Stimulated activated CD4-positive, alpha-beta T cell treated with anti-CD3 and anti-CD28 coated beads, Interleukin-4, amount 100 ng/mL, for 4 hours (primary cell): ENCODE data around the gene DLGAP1.
"Not testable (repeated sequence)": the region's sequence is repeated elsewhere in the genome, so short reads cannot be mapped to it uniquely, and the experiment has no call there.

ENCODE experiments used
- DNase-seq, 2 experiments: peaks; one replicate each; pipeline ENCODE4 v3.0.0-alpha.2; 2020

Gene DLGAP1

DNA sequence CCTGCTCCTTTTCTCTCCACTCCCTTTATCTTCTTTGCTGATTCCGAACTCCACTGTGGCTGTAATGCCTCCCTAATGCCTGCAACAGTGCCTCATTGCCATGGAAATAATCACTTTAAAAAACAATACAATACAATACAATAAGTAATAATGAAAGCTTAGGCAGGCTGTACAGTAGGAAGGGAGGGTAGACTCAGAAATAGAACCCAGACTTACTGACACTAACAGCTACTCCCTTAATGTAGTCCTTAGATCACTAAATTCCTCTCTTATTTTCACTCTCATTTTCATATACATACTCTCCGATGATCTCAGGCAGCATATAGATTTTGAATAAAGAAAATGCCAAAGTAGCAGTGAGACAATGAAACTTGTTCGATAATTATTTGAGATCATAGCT, 70.2 kb downstream of the DLGAP1 start:
- DNase-seq: no peak

DNA sequence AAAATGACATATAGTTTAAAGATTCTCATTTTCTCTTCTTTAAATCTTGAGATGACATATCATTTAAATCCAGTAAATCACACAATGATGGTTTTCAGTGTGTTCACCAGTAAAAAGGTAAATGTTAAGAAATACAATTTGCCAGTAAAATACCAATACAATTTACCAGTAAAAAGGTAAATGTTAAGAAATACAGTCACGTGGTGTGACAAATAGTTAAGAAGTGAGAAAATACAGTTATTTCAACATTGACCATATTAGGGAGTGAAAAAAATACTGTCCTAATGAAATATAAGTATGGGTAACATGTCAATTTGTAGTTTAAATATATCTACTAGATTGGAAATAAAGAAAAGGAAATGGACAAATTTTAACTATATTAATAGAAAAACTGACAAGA, 80.5 kb downstream of the DLGAP1 start:
- DNase-seq: no peak

DNA sequence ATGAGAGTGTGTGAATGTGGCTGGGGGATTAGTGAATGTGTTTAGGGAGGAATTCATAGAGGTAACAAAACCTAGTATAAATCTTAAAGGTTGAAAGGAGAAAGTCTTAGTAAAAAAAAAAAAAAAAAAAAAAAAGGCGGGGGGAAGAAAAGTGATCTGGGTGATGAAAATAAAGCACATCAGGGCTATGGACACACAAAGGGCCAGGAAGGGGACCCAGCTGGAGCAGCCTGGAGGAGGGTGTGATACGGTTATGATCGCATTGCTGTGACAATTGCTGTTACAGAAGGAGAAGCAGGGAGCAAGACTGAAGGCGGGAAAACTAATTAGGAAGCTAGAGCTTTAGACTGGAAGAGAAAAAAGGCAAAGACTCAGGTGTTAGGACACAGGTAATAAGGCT, 85.4 kb downstream of the DLGAP1 start:
- no peak for DNase-seq

DNA sequence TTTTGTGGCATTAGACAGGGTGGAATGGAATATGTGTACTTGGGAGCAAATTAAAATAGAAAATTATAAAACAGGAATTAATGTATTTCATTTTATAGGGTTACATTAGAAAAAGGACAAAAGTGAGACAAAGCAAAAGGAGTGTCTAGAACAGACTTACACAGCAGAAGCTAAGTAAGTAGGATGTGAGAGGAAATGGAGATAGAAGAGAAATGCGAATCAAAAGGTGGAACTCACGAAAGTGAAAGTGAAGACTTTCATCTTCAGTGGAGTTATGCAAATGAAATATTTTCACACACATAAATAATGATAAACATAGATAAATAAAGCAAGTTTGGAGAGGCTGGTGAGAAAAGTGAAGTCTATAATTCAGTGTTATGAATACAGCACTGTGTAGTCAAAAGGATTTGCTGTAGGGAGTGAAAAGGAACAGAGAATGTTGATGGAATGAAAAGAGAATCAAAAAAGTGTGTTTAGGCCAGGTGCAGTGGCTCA, 94.8 kb downstream of the DLGAP1 start:
- no peak for DNase-seq

DNA sequence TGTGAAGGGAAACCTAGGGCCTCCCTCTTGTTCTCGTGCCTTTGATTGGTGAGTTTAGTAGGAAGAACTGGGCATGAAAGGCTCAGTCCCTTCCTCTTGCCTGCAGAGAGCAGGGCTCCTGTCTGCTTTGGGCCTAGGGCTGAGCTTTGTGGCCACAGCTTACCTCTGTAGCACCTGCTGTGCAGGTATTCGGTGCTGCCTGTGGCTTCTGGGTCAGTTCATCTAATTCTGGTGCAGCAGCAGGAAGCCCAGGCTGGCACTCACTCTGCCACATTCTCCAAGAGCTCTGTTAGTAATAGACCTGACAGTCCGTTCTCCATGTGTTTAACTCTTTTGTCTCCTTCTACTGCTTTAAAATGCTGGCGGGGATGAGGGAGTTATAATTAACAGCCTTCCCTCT, 96.5 kb downstream of the DLGAP1 start:
- DNase-seq: no peak

DNA sequence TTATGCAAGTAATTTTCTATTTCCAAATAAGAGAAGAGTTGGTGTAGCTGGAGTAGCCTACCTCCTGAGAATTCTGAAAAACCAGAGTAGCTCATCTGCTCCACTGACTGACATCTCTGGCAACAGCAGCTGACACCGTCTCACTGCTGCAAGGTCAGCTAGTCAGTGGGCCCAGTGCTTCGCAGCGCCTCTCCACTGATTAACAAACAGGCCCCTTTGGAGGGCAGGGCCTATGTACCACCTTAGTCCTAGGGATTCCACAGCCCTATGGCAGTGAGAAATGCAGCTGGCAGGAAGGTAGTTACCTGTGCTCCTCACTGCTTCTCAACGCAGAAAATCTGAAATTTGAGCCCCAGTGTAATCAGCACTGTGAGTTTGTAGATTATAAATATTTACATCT, 97.5 kb downstream of the DLGAP1 start:
- no peak for DNase-seq

DNA sequence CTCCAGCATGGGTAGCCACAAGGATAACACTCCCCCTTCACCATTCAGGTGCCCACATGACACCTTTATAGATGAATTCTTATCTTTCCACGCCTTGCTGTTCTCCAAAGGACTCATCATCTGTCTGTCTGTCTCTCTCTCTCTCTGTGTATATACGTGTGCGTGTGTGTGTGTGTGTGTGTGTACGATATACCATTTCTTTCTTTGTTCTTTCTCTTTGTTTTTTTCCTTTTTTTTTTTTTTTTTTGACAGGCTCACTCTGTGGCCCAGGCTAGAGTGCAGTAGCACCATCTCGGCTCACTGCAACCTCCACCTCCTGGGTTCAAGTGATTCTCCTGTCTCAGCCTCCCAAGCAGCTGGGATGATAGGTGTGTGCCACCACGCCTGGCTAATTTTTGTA, 98.2 kb downstream of the DLGAP1 start:
- no peak for DNase-seq

DNA sequence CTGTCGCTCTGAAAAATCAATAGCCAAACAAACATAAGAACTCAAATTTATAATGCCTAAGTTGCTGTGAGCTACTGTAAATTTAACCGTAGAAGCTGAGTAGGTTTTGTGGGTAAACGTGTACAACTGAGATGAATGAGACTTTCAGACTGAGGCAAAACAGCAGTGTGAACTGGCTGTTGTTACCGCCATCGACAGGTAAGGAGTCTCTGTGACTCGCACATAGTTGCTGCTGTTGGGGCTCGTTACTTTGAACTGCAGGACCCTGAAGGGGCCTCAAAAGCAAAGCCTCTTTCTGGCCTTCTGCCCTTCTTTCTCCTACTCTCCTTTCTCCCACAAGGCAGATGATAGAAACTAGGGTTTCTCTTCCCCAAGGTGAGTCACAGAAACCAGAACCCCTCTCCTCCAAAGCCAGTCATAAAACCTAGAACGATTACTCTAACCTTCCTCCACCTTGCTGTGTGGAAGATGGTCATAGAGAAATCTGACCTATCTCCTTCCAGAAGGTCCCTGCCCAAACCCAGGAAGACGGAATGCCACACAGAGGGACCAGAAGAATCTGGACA, 101.2 kb downstream of the DLGAP1 start:
- DNase-seq: no peak

DNA sequence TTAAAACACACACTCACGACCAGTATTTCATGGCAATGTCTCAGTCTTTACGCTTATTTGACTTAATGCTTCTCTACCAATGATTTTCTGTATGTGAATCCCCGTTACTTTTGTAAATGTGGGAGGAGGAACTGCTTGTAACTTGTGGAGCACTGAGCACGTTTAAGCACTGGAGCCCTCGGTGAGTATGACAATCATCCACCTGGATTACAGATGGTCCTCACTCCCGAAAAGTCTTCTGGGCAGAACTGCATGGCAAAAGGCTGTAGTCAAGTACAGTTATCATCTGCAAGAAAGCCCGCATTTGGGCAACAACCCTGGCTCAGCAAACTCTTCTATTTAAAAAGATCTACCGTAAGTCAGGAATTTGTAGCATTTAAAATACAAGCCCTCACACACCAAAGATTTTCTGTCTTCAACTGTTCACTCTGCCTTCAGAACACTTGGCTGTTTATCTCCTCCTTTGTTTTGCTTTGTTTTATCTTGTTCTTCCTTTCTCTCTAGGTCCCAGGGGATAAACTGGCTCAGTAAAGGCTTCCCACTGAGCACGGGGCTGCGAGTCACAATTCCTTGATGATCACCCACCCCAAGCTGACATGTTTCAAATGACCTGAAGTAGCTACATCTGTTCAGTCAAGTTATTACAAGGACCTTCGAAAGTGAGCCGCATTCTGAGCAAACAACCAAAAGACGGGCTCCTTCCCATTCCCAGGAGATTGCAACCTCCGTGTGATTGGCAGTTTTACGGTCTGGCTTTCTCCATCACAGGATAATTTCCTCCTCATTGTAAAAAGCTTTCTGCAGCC, 102.2 kb downstream of the DLGAP1 start:
- DNase-seq: no peak

GRCh38 chr18:4351005-4351404, 104.1 kb downstream of the DLGAP1 start:
- no peak for DNase-seq

DNA sequence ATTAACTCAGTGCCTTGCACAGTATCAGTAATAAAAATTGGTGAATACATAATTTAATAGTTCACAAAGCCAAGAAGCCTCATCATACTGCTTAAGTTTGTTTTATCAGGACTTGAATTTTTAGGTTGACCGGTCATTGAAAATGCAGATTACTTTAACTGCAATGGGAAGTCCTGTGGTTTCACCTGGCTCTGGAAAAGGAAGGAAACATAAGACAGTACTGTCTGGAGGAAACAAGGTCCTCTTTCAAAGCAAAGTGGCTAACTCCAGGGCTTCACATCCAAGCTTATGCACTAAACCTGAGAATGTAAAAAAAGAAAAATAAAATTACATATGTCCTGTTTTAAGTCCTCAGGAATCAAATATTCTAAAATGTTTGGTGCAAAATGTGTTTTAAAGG, 119.7 kb downstream of the DLGAP1 start:
- no peak for DNase-seq

GRCh38 chr18:4333043-4333442, 122.1 kb downstream of the DLGAP1 start:
- DNase-seq: no peak

- no peak for DNase-seq
Measured at GRCh38 chr18:4319738-4320677, 135.1 kb downstream of the DLGAP1 start.

- DNase-seq: no peak
Measured at GRCh38 chr18:4318311-4318710, 136.8 kb downstream of the DLGAP1 start.

DNA sequence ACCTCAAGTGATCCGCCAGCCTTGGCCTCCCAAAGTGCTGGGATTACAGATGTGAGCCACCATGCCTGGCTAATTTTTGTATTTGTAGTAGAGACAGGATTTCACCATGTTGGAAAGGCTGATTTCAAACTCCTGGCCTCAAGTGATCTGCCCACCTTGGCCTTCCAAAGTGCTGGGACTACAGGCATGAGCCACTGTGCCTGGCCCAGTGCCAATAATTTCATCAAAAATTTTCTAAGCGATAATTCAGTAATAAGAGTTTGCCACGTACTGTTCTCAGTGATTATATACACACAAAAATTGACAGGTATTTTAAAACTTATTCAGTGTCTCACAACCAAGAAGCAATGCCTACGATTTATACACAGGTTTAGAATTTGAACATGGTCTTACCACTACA, 143.2 kb downstream of the DLGAP1 start:
- not testable (repeated sequence) for DNase-seq

DNA sequence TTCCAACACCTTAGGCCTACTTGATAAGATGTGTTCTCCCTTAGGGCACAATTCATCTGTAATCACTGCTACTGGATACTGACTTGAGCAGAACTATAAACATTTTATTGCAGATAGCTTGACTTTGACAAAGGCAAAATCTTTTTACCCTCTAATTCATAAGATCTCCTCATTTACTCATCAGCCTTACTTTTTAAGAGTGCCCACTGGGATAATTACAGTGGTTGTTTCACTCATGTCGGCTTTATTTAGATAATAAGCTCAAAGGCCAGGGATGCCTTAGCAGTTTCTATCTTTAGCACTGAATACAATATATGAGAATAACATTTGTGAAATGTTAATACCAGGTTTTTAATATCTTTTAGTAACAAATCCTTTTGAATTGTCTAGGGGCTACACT, 144.0 kb downstream of the DLGAP1 start:
- DNase-seq: no peak

DNA sequence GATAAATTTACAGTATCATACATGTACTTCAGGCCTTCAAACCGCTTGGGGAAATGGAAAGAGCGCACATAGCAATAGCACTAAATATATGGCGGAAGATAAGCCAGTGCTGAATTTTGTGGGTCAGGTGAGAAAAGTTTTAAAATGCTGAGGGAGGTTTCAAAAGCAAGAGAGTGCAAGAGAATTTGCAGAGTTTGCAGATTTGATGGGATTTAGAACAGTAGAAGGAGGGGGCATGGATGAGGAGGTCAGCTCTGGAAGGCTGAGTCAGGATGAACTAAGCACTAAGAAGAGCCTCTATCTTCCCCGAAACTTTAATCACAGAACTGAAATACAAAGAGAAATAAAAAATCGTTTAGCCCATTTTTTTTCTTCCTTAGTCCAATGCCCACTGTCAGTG, 145.9 kb downstream of the DLGAP1 start:
- no peak for DNase-seq

DNA sequence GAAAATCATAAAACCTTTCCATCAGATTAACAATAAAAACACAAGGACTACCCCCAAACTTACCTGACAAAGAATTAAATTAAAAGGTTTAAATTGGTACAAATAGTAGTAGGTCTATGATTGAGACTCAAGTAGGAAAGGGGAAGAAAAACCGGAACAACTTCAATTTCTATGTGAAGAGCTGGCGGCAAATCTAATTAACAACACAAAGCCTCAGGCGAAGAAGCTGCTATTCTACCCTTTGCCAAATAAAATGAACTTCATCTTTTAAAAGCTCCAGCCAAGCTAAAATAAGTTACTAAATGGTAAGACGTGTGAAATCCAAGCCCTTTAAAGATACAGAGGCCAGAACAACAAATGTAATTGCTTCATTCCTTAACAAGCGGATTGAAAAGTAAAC, 146.5 kb downstream of the DLGAP1 start:
- no peak for DNase-seq

DNA sequence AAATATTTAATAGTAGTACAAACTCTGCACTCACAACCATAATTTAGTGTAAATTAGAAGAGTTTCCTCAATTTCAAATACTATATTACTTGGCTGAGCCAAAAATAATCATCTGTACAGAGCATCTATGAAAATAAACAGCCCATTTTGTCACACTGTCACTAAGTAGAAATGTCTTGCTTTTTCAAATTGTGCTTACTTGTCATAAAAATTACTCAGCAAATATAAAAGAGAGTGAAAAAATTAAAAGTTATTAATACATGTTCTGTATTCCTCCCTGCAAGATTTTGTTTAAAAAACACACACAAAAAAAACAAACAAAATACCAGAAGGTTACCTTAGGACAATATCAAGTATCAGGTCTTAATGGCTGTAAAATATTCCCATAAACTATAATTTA, 155.7 kb downstream of the DLGAP1 start:
- no peak for DNase-seq

GRCh38 chr18:4293337-4293736, 161.8 kb downstream of the DLGAP1 start:
- DNase-seq: no peak

DNA sequence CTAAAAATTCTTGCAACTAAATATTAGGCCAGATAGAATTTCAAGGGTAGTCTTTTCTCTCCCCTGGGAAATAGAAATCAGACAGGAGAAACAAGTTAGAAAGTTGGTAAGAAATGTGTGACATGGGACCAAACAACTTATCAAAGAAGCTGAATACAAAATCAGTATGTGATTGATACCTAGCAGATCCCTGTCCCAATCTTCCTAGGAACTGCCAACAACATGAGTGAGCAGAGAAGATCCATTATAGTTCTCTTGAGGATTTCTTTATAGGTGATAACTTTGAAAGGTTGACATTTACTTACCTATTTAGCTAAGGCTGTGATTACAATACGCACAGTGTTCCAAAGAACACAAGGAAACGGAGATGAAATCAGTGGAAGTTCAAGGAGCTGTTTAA, 162.4 kb downstream of the DLGAP1 start:
- no peak for DNase-seq

DNA sequence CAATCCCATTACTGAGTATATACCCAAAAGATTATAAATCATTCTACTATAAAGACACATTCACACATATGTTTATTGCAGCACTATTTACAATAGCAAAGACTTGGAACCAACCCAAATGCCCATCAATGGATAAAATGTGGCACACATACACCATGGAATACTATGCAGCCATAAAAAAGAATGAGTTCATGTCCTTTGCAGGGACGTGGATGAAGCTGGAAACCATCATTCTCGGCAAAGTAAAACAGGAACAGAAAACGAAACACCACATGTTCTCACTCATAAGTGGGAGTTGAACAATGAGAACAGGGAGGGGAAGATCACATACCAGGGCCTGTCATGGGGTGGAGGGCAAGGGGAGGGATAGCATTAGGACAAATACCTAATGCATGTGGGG, 167.8 kb downstream of the DLGAP1 start:
- DNase-seq: not testable (repeated sequence)

GRCh38 chr18:4286256-4286655, 168.9 kb downstream of the DLGAP1 start:
- no peak for DNase-seq

DNA sequence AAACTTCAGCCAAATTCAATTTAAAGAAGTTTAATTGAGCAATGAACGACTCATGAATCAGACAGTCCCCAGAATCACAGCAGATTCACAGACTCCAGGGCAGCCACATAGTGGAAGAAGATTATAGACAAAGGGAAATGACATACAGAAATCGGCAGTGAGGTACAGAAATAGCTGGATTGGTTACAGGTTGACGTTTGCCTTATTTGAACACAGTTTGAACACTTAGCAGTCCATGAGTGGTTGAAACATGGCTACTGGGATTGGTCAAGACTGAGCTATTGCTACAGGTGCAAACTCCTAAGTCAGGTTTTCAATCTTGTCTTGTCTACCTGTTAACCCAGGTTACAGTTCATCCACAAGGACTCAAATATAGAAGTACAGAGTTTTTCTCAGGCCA, 169.6 kb downstream of the DLGAP1 start:
- DNase-seq: no peak
